GM21423 (cell line): ENCODE measurements around the gene PRRT1B.

ENCODE experiments used
- ATAC-seq: cut with Tn5 transposase; IDR thresholded peaks from one replicate; pipeline ENCODE4 v1.9.1; 2021; ENCODE audit warnings: mild to moderate bottlenecking, moderate library complexity; ENCODE audit not compliant: unreplicated experiment

Gene PRRT1B

GRCh38 chr9:131578731-131579504 lies 33.6 kb downstream of the PRRT1B start:
- peak; percentile 49 for ATAC-seq

GRCh38 chr9:131579789-131580211 lies 34.5 kb downstream of the PRRT1B start:
- no peak for ATAC-seq

- ATAC-seq = no peak
These were observed 35.0 kb downstream of the PRRT1B start for GRCh38 chr9:131580358-131580757.

DNA sequence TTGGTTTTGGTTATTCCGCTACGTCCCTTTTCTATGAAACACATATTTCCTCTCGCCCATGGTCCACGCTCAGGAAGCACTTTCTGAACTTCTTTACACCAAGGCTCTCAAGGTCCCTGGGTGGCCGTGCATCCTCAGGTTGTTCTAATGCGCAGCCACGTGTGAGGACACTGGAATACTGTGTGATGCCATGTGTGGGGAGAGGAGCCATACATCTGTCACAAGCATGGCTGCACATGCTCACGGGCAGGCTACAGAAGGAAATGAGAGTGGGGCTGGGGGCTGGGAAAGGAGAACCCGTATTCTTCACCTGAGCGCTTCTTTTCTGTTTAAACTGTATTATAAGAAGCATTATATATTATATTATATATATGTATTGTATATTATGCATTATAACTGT lies 36.7 kb downstream of the PRRT1B start:
- ATAC-seq = no peak

GRCh38 chr9:131582466-131583336 lies 37.4 kb downstream of the PRRT1B start:
- ATAC-seq = no peak

DNA sequence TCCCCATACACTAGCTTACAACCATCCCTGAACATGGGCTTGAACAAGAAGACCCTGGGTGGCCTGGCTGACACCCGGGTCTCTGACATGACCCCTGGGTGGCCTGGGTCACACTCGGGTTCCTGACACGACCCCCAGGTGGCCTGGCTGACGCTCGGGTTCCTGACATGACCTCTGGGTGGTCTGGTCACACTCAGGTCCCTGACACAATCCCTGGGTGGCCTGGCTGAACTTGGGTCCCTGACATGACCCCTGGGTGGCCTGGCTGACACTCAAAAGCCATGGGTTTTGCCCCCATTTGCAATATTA lies 38.0 kb downstream of the PRRT1B start:
- no peak for ATAC-seq

- no peak for ATAC-seq
These were observed 38.7 kb downstream of the PRRT1B start for GRCh38 chr9:131583836-131584555.

DNA sequence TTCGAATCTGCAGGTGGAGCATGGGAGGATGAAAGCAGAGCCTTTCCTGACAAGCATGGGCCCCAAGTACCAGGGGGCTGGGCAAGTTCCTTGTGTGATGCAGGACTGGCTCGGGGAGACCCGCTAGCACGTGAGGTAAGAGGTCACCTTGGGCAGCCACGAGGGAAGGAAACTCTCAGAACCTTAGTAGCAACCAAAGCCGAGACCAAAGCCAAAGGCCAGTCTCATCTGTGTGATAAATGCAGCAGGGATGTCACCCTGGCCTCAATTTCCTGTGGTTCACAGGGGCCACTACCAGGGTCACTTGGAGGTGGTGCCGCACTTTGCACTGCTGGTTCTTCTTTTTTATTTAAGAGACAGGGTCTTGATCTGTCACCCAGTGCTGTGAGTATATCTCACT lies 39.5 kb downstream of the PRRT1B start:
- ATAC-seq = no peak

- ATAC-seq = no peak
These were observed 40.1 kb downstream of the PRRT1B start for GRCh38 chr9:131585375-131585774.

GRCh38 chr9:131587331-131587730 lies 42.0 kb downstream of the PRRT1B start:
- ATAC-seq = no peak

- no peak for ATAC-seq
These were observed 42.6 kb downstream of the PRRT1B start for GRCh38 chr9:131587906-131588305.

- no peak for ATAC-seq
These were observed 43.1 kb downstream of the PRRT1B start for GRCh38 chr9:131588396-131588795.

GRCh38 chr9:131589124-131589711 lies 43.9 kb downstream of the PRRT1B start:
- no peak for ATAC-seq

GRCh38 chr9:131589993-131590392 lies 44.7 kb downstream of the PRRT1B start:
- no peak for ATAC-seq

- no peak for ATAC-seq
These were observed 45.1 kb downstream of the PRRT1B start for GRCh38 chr9:131590449-131590848.

GRCh38 chr9:131590907-131591844 lies 45.9 kb downstream of the PRRT1B start:
- no peak for ATAC-seq

- ATAC-seq = no peak
These were observed 46.5 kb downstream of the PRRT1B start for GRCh38 chr9:131591845-131592208.

DNA sequence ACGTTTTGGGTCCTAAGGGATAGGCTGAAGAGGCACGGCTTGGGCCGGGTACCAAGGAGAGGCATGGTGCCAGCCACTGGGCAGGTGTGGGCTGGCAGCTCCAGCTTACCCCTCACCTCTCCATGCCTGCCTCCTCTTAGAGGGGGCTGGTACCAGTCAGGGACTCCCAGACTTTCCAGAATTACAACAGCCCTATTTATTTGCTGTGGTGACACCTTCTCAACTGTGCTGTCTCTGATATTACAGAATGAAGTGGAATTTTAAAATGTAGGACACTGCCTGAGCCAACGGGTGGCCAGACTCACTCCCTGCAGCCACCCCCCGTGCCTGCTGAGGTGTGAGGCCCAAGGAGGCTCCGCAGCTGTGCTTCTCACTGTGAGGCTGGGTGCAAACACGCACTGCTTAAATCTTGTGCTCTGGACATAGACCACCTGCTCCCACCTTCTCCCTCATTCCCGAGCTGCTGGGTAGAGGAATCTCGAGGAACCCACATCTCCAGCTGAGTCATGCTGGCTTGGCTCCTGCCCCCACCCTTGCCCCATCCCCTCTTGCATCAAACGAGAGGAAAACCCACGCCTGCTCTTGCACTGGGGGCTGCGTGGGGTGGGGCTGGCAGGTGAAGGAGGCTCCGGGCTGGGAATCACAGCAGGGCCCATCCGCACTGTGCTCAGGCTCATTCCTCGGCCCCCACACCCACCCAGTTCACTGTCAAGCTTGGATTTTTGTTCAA lies 47.9 kb downstream of the PRRT1B start:
- no peak for ATAC-seq

- no peak for ATAC-seq
These were observed 48.8 kb downstream of the PRRT1B start for GRCh38 chr9:131593936-131594665.
